GM21423 (cell line): ENCODE results near the gene TTC23.

Experiments used
- ATAC-seq: cut with Tn5 transposase; IDR thresholded peaks from one replicate; pipeline ENCODE4 v1.9.1; 2021; ENCODE audit warnings: mild to moderate bottlenecking, moderate library complexity; ENCODE audit not compliant: unreplicated experiment

Gene TTC23

DNA sequence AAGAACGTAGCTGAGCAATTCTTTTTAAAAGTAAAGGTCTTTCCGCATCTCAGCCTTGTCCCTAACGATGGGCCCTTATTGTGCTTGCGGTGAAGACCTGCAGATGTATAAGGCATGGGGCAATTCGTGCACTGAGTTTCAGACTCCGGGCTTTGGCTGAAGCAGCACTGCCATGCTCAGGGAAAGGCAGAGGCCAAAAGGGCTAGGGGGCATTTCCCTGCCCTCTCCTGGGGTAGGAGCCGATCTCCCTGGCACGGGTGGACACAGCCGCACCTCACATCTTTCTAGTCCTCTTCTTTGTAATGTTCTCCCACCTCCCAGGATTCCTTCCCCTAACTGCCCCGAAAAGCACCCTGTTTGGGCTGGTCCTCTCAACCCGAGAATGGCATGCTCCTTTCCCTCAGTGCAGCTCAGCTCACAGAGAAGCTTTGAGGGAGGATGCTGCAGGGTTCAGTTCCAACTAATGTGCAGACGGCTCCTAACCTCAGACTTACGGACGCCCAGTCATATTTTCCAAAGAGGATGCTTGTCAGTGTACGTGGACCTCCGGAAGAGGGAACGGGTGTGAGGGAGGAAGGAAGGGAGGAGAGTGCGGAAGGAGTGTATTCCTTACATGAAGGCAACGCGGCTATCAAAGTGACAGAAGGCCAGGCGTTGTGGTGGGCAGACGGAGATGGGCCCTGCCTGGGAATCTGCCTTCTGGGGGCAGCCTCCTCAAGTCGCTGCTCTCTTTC lies 83.3 kb downstream of the TTC23 start:
- no peak for ATAC-seq

DNA sequence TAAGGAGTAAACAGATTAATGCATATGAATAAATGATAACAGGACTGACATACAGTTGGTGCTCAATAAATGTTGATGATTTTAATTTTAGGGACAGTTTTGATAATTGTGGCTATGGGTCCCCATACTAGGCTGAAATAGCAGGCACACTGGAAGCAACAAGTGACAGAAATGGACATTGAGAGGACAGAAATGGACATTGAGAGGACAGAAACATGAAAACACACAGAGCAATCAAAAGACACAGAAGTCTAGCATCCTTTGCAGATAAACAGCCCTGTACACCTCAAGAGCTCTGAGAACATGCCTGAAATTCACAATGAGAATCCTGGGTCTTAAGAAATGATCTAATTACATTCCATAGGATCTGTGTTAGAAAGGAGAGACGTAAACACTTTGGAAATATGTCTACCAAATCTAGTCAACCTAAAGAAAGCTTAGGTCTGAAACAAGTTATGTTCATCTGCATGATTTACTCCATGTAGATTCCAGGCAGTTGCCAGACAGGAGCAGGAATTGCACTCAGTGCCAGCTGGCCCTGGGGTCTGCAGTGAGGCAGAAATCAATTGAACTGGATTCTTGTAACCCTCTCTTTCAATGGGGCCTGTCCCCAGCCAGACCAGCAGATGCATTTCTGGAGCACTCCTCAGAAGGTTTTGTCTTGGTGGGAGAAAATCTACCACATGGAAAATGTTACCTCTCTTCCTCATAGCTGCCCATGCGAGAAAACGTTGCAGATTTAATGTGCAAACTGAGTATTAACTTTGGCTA lies 84.2 kb downstream of the TTC23 start:
- ATAC-seq = no peak

GRCh38 chr15:99164119-99164518 lies 85.3 kb downstream of the TTC23 start:
- ATAC-seq = no peak

DNA sequence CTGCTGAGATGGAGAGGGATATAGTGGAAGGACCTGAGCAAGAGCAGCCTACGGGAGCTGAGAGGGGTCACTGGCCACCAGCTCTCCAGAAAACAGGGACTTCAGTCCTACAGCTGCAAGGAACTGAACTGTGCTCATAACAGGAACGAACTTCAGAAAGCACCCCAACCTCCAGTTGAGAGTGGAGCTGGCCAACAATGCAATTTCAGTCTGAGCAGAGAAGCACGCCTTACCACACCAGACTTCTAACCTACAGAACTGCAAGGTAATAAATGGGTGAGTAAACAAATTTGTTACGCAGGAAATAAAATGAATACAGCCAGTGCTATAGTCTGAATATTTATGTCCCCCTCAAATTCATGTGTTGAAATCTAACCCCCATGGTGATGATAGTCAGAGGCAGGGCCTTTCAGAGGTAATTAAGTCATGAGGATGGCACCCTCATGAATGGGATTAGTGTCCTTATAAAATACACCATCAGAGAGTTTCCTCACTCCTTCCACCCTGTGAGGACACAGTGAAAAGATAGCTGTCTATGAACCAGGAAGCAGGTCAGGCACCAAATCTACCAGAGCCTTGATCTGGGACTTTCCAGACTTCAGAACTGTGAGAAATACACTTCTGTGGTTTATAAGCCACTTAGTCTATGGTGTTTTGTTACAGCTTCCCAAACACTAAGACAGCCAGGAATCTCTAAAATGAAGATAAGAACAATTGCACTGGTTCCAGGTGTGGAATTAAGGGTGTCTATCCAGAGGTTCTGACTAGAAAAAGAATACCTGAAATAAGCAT lies 85.9 kb downstream of the TTC23 start:
- no peak for ATAC-seq

- ATAC-seq = no peak
Observed at GRCh38 chr15:99158626-99159412, 90.6 kb downstream of the TTC23 start.

DNA sequence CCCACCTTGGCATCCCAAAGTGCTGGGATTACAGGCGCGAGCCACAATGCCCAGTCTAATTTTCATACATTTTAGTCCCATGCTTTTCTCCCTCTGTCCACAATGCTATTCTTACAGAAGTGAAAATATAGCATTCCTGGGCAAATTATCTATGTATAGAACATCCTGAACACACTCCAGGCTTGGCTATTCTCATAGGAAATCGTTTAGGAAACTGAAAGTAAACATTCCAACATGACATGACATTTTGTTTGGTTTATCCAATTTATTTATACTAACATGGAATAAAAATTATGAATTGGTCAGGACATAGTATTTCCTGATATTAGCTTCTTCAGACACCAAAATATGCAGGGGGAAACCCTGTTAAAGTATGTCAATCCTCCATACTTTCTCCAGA lies 91.9 kb downstream of the TTC23 start:
- ATAC-seq = no peak

GRCh38 chr15:99155961-99156443 lies 93.4 kb downstream of the TTC23 start:
- ATAC-seq = no peak

GRCh38 chr15:99154271-99154670 lies 95.1 kb downstream of the TTC23 start:
- ATAC-seq = no peak

- no peak for ATAC-seq
Observed at GRCh38 chr15:99153026-99153535, 96.3 kb downstream of the TTC23 start.

GRCh38 chr15:99151156-99151555 lies 98.2 kb downstream of the TTC23 start:
- no peak for ATAC-seq

DNA sequence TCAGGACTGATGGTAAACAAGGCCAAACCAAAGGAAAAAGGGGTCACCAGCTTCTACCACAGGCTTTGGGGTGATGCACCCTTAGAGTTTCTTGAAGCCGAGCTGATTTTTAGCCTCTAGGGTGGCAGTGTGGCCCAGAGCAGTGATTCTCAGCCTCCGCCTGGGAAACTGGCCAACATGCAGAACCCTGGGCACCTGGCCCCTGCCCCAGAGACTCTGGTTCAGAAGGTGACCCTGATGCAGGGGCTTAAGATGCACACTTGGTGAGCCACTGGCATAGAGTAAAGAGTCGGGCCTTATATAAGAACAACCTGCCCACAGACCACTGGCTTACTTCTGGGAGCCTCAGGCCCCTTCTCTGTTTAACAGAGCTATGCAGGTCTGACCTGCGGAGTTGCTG lies 100.0 kb downstream of the TTC23 start:
- no peak for ATAC-seq

DNA sequence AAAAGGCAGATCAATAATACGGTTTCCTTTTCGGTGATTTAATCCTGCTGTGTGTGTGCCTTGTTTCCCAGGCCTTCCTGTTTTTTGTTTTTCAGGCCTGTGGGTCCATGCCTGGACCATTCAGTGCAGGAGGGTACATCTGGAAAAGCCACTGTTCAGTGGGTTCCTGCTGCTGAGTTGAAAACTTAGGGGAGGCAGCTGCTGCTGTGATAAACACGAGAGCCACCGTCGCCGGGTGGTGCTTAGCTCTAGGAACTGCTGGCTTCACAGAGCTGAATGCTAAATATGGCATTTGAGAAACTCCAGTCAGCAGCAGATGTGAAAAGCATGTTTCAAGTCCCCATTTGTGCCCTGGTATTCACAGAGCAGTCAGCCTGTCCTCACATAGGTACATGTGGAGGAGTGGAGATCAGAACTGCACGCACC lies 100.5 kb downstream of the TTC23 start:
- no peak for ATAC-seq

DNA sequence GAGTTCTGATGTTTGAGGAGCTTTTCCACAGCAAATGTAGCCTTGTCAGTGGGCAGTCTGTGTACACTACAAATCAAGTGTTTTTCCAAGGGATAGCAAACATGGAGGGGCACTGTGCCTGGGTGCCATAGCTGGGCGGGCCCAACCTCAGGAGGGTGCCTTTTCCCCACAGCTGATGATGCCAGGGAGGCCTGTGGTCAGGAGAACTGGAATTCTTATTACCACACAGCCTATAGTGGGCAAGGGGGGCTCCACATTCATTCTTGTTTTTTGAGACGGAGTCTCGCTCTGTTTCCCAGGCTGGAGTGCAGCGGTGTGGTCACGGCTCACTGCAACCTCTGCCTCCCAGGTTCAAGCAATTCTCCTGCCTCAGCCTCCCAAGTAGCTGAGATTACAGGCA lies 102.7 kb downstream of the TTC23 start:
- ATAC-seq = no peak

- no peak for ATAC-seq
Observed at GRCh38 chr15:99145778-99146177, 103.6 kb downstream of the TTC23 start.

DNA sequence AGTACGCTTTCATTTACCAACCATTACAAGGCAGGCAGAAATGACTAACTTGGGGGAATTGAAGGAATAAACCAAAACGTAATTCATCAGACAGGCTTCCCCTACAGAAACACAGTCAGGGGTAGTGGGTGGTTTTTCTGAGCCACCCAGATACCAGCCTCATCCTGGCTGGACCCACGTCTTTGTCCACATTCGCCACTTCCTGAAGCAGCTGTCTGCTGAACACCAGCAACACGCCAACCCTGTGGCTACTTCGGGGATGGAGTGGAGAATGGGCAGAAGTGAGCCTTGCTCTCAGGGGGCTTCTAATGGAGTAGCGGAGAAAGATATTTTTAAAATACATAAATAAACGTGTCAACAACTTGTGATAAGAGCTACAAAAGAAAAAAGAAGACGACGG lies 104.4 kb downstream of the TTC23 start:
- ATAC-seq = no peak

DNA sequence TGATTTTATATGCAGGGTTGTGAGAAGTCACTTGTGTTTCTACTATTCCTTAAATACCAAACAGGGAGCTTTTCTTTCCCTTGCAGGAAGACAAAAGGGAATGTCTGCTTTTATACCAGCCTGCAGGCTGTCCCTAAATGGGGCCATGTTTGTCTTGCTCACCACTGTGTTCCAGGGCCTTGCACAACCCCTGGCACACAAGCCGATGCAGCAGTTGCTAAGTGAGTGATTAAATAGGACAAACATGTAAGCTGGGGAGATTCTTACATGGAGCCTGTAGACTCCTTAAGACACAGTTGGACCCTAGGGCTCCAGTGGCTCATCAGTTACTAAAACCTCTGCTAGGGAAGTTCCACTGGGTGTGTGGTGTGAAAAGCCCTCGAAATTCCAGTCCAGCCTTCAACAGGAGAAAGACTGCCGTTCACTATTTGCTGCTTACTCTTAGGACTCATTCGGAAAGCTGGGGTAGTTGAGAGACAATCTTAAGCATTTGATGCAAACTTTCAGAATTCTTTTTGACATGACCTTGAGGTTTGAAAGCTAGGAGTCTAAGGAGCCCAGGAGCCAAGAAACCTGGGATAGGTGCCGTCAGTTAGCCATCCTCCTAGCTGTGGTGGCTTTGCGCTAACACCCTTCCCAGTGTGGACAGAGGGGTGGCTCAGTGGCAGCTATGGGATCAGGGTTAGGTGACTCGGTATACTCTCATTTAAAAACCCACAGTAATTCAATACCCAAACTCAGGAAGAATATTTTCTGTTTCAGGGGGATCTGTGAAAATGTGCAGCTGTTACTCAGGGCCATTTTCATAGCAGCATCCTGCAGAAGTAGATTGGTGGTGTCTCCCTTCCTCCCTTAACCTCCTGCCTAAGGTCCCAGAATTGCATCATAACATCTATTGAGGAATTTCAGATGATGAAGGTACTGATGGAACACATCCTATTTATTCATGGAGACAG lies 105.4 kb downstream of the TTC23 start:
- no peak for ATAC-seq

GRCh38 chr15:99143242-99143641 lies 106.1 kb downstream of the TTC23 start:
- no peak for ATAC-seq

- ATAC-seq = no peak
Observed at GRCh38 chr15:99142562-99142961, 106.8 kb downstream of the TTC23 start.

DNA sequence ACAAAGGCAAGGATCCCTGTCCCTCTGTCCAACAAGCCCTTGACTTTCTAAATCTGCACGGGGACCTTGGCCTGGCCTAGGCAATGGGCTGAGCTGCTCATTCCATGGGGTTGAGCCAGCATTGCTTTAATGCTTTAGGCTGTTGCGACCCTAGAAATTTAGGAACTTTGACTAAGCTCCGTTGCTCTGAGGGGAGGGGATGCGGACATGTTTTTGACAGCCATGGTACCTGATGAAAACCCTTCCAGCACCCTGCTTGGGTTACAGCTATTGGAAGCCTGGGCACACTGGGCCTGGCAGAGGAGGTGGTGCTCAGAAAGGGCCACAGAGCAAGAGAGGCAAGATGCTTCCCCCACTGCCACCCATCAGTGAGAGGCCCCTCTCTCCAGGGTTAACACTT lies 107.4 kb downstream of the TTC23 start:
- ATAC-seq = no peak
